BLaER1 treated with 17β-estradiol and CSF1 and Interleukin-3, amounts not matched to agents 10 nM and 100 nM (cell line): ENCODE measurements around the gene PLEKHA5.
"Not testable (repeated sequence)": the region's sequence is repeated elsewhere in the genome, so short reads cannot be mapped to it uniquely, and the experiment has no call there.

Experiments
- H3K27ac ChIP-seq, 11 experiments: shearing (Covaris generic); formaldehyde crosslinking; 2 replicates each; pipeline ENCODE4 v1.8.1; 2022
- H3K27me3 ChIP-seq, 11 experiments: shearing (Covaris generic); formaldehyde crosslinking; 2 replicates each; pipeline ENCODE4 v1.8.1; 2022
- H3K36me3 ChIP-seq, 11 experiments: shearing (Covaris generic); formaldehyde crosslinking; 2 replicates each; pipeline ENCODE4 v1.8.1; 2022
- H3K4me1 ChIP-seq, 10 experiments: shearing (Covaris generic); formaldehyde crosslinking; 2 replicates each; pipeline ENCODE4 v1.8.1; 2022
- H3K4me2 ChIP-seq, 11 experiments: shearing (Covaris generic); formaldehyde crosslinking; 2 replicates each; pipeline ENCODE4 v1.8.1; 2022
- H3K4me3 ChIP-seq, 10 experiments: shearing (Covaris generic); formaldehyde crosslinking; 2 replicates each; pipeline ENCODE4 v1.8.1; 2022
- H3K9ac ChIP-seq, 11 experiments: shearing (Covaris generic); formaldehyde crosslinking; 2 replicates each; pipeline ENCODE4 v1.8.1; 2022
- H3K9me3 ChIP-seq, 11 experiments: shearing (Covaris generic); formaldehyde crosslinking; replicated peaks in 1 of 11; 2 replicates each; pipeline ENCODE4 v1.8.1; 2022
- H4K20me1 ChIP-seq, 11 experiments: shearing (Covaris generic); formaldehyde crosslinking; 2 replicates each; pipeline ENCODE4 v1.8.1; 2022
- Cebpa-rat ChIP-seq, 11 experiments: shearing (Covaris generic); IDR thresholded peaks; 2 replicates each; pipeline ENCODE4 v1.8.1; 2022

The PLEKHA5 gene

DNA sequence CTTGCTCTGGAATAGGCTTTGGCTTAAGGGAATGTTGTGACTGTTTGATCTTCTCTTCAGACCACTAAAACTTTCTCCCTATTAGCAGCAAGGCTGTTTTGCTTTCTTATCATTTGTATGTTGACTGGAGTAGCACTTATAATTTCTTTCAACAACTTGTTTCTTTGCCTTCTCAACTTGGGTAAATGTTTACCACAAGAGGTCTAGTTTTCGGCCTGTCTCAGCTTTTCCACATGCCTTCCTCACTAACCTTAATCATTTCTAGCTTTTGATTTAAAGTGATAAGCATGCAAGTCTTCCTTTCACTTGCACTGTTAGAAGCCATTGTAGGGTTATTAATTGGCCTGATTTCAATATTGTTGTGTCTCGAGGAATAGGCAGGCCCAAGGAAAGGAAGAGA, 183.1 kb downstream of the PLEKHA5 start:
- H3K36me3 ChIP-seq: no peaks in the 10 kb centered on the region
- H3K27me3 ChIP-seq: no peaks in the 10 kb centered on the region
- no peak overlapping the region for H3K4me3 ChIP-seq
- H4K20me1 ChIP-seq: no peaks in the 10 kb centered on the region
- no peak overlapping the region for H3K9ac ChIP-seq
- no peak for TF ChIP-seq Cebpa-rat (IDR thresholded peaks at IDR 0.05)
- no peak overlapping the region for H3K27ac ChIP-seq
- H3K4me1 ChIP-seq: peaks cover 0 to 6% (median 0%) of the 10 kb centered on the region in 10 experiments; a peak in 2 of 20 replicates
- no peaks in the 10 kb centered on the region for H3K9me3 ChIP-seq
- H3K4me2 ChIP-seq: no peak overlapping the region

DNA sequence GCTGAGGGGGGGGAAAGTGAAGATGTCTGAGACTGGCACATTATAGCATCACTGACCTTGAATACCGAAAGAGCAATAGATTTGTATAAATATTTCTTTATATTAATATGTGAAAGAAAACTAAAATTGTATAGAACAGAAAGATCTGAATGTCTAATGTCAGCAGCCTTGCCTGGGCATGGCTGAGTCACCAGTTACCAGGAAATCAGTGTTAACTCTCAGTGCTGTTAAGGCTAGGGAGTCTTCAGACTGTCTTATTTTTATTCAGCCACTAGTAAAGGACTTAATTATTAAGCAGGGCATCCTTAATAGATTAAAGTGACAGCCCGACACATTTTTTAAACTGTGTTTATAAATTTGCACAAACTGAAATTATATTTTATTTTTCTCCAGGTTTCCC, 186.9 kb downstream of the PLEKHA5 start:
- Histone ChIP-seq H3K36me3 (peaks cover 0 to 6% (median 0%) of the 10 kb centered on the region in 11 experiments; a peak in 2 of 22 replicates), H3K27me3 (no peaks in the 10 kb centered on the region), H4K20me1 (no peaks in the 10 kb centered on the region), H3K9me3 (no peaks in the 10 kb centered on the region), H3K4me1 (peaks cover 0 to 6% (median 0%) of the 10 kb centered on the region in 10 experiments; a peak in 2 of 20 replicates), H3K27ac (no peak overlapping the region), H3K9ac (no peak overlapping the region), H3K4me3 (no peak overlapping the region), H3K4me2 (no peak overlapping the region)
- no peak for TF ChIP-seq Cebpa-rat (IDR thresholded peaks at IDR 0.05)

DNA sequence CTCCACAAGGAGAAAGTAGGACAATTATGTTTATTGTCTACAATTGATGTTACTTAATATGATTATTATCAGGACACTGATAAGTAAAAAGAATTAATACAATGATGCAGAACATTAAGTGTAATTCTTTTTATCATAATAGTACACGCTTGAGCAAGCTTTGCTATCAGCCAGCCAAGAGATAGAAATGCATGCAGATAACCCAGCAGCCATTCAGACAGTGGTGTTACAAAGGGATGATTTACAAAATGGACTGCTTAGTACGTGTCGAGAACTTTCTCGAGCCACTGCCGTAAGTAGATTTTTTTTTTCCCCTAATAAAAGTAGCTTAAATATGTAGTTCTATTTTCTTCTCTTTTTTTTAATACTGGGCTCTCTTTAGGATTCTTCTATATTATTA, 192.8 kb downstream of the PLEKHA5 start:
- no peaks in the 10 kb centered on the region for H3K4me1 ChIP-seq
- H3K9me3 ChIP-seq: peaks cover 0 to 9% (median under 1%) of the 10 kb centered on the region in 11 experiments; a peak in 4 of 22 replicates
- no peak overlapping the region for H3K27ac ChIP-seq
- no peak overlapping the region for H3K4me2 ChIP-seq
- H3K27me3 ChIP-seq: no peaks in the 10 kb centered on the region
- no peaks in the 10 kb centered on the region for H4K20me1 ChIP-seq
- H3K9ac ChIP-seq: no peak overlapping the region
- TF ChIP-seq Cebpa-rat (IDR thresholded peaks at IDR 0.05): no peak
- peaks cover 0 to 28% (median 9%) of the 10 kb centered on the region in 11 experiments; a peak in 11 of 22 replicates for H3K36me3 ChIP-seq
- no peak overlapping the region for H3K4me3 ChIP-seq

- Histone ChIP-seq H3K36me3 (peaks cover 0 to 32% (median 9%) of the 10 kb centered on the region in 11 experiments; a peak in 11 of 22 replicates), H3K9ac (no peak overlapping the region), H3K27ac (no peak overlapping the region), H3K27me3 (no peaks in the 10 kb centered on the region), H3K9me3 (peaks cover 0 to 13% (median 4%) of the 10 kb centered on the region in 11 experiments; a peak in 5 of 22 replicates), H4K20me1 (no peaks in the 10 kb centered on the region), H3K4me1 (no peaks in the 10 kb centered on the region), H3K4me2 (no peak overlapping the region), H3K4me3 (no peak overlapping the region)
- no peak for TF ChIP-seq Cebpa-rat (IDR thresholded peaks at IDR 0.05)
Measured at GRCh38 chr12:19323805-19324204, 194.3 kb downstream of the PLEKHA5 start.

- Histone ChIP-seq H3K4me3 (no peak overlapping the region), H3K27ac (no peak overlapping the region), H3K4me2 (no peak overlapping the region), H3K9ac (no peak overlapping the region), H3K36me3 (peaks cover 0 to 35% (median 9%) of the 10 kb centered on the region in 11 experiments; a peak in 11 of 22 replicates), H4K20me1 (no peaks in the 10 kb centered on the region), H3K9me3 (peaks cover 0 to 13% (median 4%) of the 10 kb centered on the region in 11 experiments; a peak in 5 of 22 replicates), H3K27me3 (no peaks in the 10 kb centered on the region), H3K4me1 (no peaks in the 10 kb centered on the region)
- no peak for TF ChIP-seq Cebpa-rat (IDR thresholded peaks at IDR 0.05)
Measured at GRCh38 chr12:19326102-19326501, 196.6 kb downstream of the PLEKHA5 start.

- Histone ChIP-seq H3K4me1 (no peaks in the 10 kb centered on the region), H3K4me2 (no peak overlapping the region), H3K9ac (no peak overlapping the region), H3K4me3 (no peak overlapping the region), H3K9me3 (peaks cover 0 to 7% (median 0%) of the 10 kb centered on the region in 11 experiments; a peak in 3 of 22 replicates), H4K20me1 (no peaks in the 10 kb centered on the region), H3K36me3 (peaks cover 0 to 18% (median 9%) of the 10 kb centered on the region in 11 experiments; a peak in 9 of 22 replicates), H3K27ac (no peak overlapping the region), H3K27me3 (no peaks in the 10 kb centered on the region)
- no peak for TF ChIP-seq Cebpa-rat (IDR thresholded peaks at IDR 0.05)
Measured at GRCh38 chr12:19332196-19332595, 202.7 kb downstream of the PLEKHA5 start.

GRCh38 chr12:19338405-19338804, 208.9 kb downstream of the PLEKHA5 start:
- no peak overlapping the region for H3K4me3 ChIP-seq
- H3K36me3 ChIP-seq: peaks cover 0 to 42% (median 32%) of the 10 kb centered on the region in 11 experiments; a peak in 18 of 22 replicates

GRCh38 chr12:19350850-19351249, 221.3 kb downstream of the PLEKHA5 start:
- H3K4me1 ChIP-seq, H3K4me3 ChIP-seq, H3K27ac ChIP-seq, H3K27me3 ChIP-seq, H4K20me1 ChIP-seq, H3K9ac ChIP-seq, H3K4me2 ChIP-seq: not testable (repeated sequence)
- Histone ChIP-seq H3K36me3 (peaks cover 24 to 58% (median 38%) of the 10 kb centered on the region in 11 experiments; a peak in 21 of 22 replicates), H3K9me3 (peaks cover 0 to 13% (median 8%) of the 10 kb centered on the region in 11 experiments; a peak in 7 of 22 replicates)

More at GRCh38 chr12:19338405-19338804, 208.9 kb downstream of the PLEKHA5 start:
- Histone ChIP-seq H3K9ac (no peak overlapping the region), H4K20me1 (no peaks in the 10 kb centered on the region), H3K4me1 (0 out of 20 replicates have a peak, but pooled peaks cover 0 to 5% (median 0%) of the 10 kb centered on the region in 10 experiments), H3K4me2 (no peak overlapping the region), H3K27me3 (no peaks in the 10 kb centered on the region), H3K9me3 (peaks cover 0 to 27% (median 17%) of the 10 kb centered on the region in 11 experiments; a peak in 19 of 22 replicates), H3K27ac (no peak overlapping the region)
- no peak for TF ChIP-seq Cebpa-rat (IDR thresholded peaks at IDR 0.05)

GRCh38 chr12:19351346-19351745, 221.8 kb downstream of the PLEKHA5 start:
- Histone ChIP-seq H3K4me2 (no peak overlapping the region), H3K4me1 (no peaks in the 10 kb centered on the region), H4K20me1 (no peaks in the 10 kb centered on the region), H3K27me3 (no peaks in the 10 kb centered on the region), H3K9me3 (peaks cover 0 to 13% (median 8%) of the 10 kb centered on the region in 11 experiments; a peak in 7 of 22 replicates), H3K27ac (no peak overlapping the region), H3K36me3 (peaks cover 27 to 63% (median 42%) of the 10 kb centered on the region in 11 experiments; a peak in 21 of 22 replicates), H3K4me3 (no peak overlapping the region), H3K9ac (no peak overlapping the region)
- no peak for TF ChIP-seq Cebpa-rat (IDR thresholded peaks at IDR 0.05)

- H3K36me3 ChIP-seq: peaks cover 18 to 73% (median 50%) of the 10 kb centered on the region in 11 experiments
- TF ChIP-seq Cebpa-rat (IDR thresholded peaks at IDR 0.05): no peak
Measured at GRCh38 chr12:19369691-19370148, 240.2 kb downstream of the PLEKHA5 start.

More at GRCh38 chr12:19369691-19370148, 240.2 kb downstream of the PLEKHA5 start:
- Histone ChIP-seq H3K27me3 (no peaks in the 10 kb centered on the region), H4K20me1 (no peaks in the 10 kb centered on the region), H3K4me1 (no peaks in the 10 kb centered on the region), H3K4me3 (no peak overlapping the region), H3K9me3 (no peaks in the 10 kb centered on the region), H3K27ac (no peak overlapping the region), H3K4me2 (no peak overlapping the region), H3K9ac (no peak overlapping the region)
